M059J (cell line): Measurements from ENCODE around the gene SCRG1. TPM values are rescaled to one million over a fixed set of nuclear protein-coding genes. Genes with fewer than 3 reads are reported as not detected.

Experiments used
- DNase-seq: peaks from one replicate; pipeline ENCODE4 v3.0.0-alpha.2; 2012; ENCODE audit warnings: low read depth
- total RNA-seq: library from RNA; depleted of rRNA; stranded (reverse); fragments of >200 nt; shearing (Covaris generic); gene quantifications from 2 replicates; pipeline ENCODE4 v1.2.3, GENCODE V29; 2014

The SCRG1 gene
- total RNA-seq, 1 experiment from 2014 or later = not detected

DNA sequence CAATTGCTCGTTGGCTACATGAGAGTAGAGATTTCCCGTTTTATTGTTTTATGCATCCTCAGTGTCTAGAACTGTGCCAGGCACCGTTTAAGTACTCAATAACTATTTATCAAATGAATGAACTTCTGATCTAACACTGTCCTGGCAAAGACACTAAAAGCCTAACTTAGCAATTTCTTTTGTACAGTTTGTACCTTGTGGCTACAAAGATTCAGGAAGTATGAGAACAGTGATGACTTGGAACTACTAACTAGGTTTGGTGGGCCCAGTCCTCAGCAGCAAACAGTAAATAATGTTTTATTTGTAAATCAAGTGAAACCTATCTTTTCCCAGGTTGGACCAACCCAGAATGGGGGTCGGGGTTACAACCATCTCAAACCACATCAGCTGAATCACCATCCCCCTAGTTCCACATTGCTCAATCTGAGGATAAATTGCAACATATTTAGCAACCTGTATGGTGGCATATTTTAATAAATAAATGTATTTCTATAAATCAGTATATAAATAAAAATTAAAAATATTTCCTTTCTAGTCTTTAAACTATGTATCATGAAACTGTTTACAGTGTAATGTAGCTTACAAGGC is 12.3 kb upstream of the SCRG1 start:
- DNase-seq = no peak

DNA sequence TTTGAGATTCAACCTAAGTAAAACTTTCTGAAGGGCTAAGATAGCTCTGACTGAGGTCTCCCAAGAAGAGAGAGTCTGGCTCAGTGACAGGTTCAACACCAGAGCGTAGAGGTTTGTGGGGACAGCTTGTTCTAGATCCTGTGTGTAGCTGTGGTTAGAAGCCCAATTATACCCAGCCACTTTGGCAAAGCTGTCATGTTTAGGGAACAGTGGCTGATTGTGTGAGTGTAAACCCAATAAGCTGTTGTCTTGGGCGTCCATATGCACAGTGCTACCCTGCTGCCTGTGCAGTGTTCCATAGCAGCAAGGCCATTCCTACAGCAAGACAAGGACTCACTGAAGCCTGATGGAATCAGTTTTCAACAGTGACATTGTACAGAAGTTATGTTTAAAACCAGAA is 11.2 kb upstream of the SCRG1 start:
- no peak for DNase-seq

DNA sequence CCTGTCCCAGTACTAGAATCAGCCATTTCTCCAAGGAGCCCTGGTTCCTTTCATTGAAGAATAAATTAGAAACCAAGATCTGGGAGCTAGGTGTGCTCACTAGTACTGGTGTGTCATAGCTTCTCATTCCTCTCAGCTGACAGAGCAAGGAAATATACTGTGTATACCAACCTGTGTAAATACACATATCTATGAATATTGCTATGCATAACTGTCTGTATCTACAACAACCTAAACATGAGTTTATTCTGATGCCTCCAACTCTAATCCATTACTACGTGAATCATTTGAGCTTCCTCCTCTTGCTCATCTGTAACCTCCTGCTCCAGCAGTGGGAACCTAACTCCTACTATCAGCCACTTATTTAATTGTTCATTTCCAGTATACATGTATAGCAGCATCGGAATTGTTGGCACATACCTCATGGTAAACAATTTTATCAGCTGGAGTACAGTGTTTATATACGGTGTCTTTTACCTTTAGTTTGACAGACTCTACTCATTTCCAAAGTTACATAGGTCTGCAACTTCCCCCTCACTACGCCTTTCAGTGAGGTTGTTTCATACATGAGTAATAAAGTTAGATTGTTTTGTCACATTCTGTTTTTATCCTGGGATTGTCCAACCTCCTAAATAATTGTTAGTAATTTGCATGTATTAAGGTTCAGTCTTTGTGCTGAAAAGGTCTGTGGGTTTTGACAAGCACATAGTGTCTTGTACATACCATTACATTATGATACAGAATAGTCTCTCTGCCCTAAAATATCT is 7.1 kb upstream of the SCRG1 start:
- DNase-seq = no peak

DNA sequence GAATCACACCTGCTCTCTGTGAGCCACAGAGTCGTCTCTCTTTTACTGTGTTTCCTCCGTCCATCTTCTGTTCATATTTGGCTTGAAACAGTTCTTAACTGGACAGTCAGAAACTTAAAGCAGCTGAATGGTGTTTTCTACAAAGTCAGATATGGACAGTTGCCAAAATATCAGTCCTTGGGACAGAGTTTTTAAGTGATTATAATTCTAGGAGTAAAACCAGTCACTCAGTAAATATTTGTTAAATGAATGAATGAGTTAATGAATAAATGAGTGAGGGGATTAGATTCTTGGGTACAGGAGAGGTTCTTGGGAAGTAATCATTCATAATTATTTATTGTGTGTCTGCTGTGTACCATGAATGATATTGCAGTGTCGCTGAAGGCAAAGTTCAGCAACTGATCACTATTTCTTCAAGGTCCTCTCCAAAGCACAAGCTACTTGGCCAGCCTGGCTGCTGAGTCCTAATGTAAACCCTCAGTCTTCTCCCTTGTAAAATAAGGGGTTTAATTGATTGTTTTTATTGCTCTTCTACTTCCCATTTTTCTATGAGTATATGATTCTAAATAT is 5.5 kb upstream of the SCRG1 start:
- no peak for DNase-seq

DNA sequence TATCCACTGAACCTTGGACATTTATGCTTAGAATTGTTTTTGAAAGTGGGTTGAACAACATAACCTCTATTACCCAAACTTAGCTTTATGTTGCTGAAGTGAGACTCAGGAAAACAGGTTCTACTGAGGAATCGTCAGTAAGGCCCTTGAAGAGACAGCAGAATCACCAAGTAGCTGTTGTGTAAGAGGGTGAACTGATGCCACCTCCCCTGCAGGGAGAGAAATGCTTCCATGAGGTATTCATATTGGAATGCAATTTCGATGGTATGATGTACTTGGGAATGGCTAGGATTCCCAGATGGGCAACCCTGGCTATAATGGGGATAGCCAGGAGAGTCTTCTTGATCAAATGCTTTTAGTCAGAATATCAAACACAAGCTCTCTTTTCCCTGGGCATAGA is 4.1 kb upstream of the SCRG1 start:
- DNase-seq = no peak

DNA sequence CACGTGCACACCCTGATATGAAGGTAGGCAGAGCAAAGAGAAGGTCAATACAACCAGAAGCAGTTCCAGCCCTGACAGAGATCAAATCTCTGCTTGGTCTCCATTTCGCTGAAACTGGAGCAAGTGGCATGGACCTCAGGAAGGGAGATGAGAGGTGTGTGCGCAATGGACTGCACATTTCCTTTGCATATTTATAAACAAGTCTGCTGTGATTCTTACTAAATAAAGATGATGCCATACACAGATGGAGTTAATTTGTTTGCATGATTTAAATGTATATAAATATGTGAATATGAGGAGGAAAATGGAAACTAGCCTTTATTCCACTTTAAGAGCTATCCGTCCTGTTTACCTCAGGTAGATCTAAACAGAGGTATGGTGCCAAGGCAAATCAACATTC is 2.1 kb upstream of the SCRG1 start:
- no peak for DNase-seq

DNA sequence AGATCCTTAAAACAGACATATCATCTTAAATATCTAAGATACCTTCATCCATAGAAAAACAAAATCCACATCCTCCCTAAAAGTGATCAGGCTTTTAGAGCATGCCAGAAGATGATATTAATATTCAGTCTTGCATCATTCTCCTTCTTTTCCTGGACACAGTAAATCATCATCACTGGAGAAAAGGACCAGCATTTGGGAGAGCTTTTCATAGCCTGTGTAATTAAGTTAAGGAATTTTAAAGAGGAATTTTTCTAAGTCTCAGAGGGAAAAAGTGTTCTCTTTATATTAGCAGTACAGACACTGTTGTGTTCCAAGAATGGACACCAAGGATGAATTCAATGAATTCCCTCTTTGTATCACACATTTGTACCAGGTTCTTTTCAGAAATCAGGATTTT is 696 bp downstream of the SCRG1 start:
- DNase-seq = no peak

DNA sequence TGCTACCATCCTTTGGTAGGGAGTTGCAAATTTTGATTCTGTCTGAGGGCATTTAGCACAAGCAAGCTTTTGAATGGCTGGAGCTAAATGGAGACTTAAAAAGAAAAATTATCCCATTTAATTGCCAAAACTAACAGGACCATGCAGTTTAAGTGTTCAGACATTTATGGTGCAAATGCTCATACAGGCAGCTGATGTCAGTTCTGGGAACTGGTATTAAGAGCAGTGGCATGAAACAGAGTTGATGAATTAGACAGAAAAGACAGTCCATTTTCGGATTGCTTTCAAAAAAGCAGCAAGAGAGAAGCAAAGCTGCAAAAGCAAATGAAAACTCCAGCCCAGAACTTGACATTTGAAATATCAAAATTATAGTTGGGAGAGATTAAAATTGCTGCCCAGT is 1.3 kb downstream of the SCRG1 start:
- no peak for DNase-seq

DNA sequence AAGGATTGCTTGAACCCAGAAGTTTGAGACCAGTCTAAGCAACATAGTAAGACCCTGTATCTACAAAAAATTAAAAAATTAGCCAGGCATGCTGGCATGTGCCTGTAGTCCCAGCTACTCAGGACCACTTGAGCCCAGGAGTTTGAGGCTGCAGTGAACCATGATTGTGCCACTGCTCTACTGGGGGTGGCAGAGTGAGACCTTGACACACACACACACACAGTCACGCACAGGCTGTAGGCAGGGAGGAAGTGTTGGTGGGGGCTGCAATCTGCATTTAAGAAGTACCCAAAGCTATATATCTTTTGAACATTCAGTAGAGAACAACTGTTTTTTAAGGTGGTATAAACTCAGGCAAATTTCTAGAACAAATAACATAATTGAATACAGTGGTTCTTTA is 7.2 kb downstream of the SCRG1 start:
- no peak for DNase-seq

DNA sequence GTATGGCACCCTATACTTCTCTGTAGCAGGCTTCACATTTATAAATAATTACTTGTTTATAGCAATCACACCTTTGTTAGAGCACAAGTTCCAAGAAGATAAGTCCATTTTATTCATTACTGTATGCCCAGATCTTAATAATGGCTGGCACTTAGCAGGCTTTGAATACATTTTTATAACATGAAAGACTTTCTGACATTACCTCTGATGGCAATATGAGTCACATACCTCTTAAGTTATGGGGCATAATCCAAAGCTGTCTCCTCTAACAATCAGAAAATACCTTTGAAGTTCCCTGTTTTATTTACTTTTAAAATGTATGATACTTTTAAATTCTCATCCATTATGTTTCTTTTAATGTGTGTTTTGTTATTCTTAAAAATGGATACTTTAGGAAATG is 12.2 kb downstream of the SCRG1 start:
- no peak for DNase-seq

DNA sequence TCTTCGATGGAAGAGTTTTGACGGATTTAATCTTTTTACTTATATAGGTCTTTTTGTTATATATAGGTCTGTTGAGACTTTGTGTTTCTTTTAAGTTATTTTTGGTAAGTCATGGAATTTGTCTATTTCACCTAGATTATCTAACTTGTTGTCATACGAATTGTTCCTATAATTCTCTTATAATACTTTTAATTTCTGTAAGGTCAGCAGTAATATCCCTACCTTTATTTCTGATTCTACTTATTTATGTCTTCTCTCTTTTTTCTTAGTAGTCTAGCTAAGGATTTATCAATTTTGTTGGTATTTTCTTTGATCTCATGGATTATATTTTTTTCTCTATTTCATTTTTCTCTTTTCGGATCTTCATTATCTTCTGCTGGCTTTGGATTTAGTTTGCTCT is 16.6 kb downstream of the SCRG1 start:
- no peak for DNase-seq

DNA sequence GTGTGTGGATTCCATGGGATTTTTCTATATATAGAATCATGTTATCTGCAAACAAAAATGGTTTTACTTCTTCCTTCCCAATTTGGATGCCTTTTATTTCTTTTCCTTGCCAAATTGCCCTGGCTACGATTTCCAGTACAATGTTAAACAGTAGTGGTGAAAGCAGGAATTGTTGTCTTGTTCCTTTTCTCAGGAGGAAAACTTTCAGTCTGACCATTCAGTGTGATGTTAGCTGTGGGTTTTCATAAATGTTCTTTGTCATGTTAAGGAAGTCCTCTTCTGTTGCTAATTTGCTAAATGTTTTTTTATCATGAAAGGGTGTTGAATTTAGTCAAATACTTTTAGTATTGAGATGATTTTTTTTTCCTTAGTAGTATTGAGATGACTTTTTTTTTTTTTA is 17.3 kb downstream of the SCRG1 start:
- DNase-seq = no peak

DNA sequence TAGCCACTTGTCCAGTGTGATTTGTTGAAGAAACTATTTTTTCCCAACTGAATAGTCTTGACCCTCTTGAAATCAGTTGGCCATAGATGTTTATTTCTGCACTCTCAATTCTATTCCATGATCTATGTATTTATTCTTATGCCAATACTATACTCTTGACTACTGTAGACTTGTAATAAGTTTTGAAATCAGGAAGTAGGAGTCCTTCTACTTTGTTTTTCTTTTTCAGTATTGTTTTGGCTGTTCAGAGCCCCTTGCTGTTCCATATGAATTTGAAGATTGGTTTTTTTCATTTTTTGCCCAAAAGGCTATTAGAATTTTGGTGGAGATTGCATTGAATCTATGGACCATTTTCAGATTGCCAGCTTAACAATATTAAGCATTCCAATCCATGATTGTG is 17.9 kb downstream of the SCRG1 start:
- no peak for DNase-seq

DNA sequence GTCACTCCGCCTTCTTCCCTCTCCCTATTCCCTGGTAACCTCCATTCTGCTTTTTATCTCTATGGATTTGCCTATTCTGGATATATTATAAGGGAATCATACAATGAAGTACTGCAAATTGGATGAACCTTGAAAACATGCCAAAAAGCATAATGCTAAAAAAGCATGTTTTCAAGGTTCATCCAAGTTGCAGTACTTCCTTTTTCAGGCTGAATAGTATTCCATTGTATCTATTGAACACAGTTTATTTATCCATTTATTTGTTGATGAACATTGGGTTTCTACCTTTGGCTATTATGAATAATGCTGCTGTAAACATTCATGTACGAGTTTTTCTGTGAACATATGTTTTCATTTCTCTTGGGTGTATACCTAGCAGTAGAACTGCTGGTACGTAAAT is 19.0 kb downstream of the SCRG1 start:
- DNase-seq = no peak

DNA sequence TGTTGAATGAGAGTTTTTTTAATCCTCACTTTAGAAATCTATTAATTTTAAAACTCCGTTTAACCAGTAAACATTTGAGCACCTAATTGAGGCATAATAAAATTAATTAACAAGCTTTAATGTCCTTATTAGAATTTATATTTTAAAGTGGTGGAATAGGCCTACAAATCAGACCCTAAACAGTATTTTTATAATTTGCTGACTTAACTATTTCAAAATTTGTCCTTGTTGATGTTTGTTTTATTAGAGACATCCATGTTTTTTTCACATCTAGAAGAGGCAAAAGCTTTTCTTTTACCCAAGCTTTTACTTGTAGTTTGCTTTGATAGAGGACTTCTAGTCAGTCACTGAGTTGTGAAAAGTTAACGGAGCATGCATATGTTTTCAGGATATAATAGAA is 24.3 kb downstream of the SCRG1 start:
- DNase-seq = no peak

DNA sequence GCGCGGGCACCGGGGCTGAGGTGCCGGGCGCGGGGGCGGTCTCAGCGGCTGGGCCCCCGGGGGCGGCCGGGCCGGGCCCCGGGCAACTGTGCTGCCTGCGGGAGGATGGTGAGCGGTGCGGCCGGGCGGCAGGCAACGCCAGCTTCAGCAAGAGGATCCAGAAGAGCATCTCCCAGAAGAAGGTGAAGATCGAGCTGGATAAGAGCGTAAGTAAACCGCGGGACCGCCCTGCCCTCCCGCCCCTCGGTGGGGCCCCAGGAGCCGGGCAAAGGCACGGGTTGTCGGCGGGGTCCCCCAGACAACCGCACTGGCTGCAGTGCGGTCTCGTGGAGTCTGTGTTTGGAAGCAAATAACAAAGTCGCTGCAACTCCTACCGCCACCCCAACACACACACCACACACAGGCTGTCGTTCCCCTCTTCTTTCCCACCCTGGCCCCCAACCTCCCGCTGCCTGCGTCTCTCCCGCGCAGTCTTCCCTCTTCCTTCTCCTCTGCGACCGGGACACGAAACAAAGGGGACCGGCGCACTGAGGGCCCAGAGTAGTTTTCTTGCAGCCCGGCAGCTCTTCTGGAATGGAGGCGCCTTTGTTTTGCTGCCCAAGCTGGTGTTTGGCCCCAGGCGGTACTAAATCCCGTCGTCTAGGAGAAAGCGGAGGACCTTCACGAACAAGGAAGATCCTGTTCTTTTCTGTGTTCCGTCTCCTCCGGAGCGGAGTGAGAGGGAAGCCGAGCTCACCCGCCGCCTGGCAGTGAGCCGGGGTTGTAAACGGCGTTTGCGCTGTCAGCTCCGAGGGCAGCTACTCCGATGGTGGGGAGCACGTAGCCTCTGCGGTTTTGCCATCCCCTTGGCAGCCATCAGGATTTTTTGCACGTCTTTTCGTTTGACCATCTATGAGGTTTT is 27.4 kb downstream of the SCRG1 start:
- peak; percentile 72 for DNase-seq

DNA sequence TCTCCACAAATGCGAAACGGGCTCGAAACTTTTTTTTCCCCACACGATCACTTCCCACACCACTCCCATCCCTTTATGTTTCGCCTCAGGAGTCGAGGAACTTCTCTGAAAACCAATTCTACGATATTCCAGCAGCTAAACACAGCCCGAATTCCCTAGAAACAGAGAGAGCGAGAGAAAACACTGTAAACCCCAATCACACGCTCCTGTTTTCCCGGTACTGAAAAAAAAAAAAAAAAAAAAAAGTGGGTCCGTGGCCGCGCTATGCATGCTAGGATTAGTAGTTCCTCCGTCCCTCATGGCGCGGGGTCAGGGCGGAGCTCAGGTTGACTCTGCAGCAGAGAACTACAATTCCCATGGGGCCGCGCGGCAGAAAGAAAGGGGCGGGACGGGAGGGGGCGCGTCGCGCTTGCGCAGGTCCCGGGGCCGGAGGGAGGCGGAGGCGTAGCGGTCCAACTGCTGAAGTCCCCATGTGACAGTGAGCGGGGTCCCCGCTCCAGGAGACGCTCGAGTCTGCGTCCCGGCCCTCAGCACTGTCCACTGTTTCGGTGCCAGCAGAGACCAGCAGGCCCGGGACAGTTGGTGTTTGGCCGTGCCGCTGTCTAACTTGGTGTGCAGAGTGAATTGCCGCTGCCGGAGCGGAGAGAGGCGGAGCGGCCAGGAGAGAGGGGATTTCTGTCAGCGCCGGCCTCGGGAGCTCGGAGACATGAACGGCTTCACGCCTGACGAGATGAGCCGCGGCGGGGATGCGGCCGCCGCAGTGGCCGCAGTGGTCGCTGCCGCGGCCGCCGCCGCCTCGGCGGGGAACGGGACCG is 28.2 kb downstream of the SCRG1 start, which contains the start of gene SAP30:
SAP30 (plus strand) TSS at position 478 of the 815 bp plus-strand sequence; CDS start at position 707, 229 bp downstream.
- peak; percentile 95 for DNase-seq

DNA sequence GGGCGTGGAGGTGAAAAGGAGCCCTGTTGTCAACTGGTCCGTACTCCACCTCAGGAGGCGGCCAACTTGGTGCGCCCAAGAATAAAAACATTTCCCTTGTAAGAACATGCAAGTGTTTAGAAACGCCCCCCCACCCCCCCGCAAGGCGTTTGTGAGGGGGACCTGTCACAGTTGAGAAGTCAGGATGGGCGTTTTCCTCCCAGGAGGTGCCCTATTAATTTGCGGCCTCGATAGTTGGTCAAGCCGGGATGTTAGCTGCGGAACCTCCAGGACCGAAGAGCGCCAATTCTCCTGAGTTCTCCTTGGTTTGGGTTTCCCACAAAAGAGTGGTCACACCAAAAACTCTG is 28.8 kb downstream of the SCRG1 start:
- DNase-seq = no peak

DNA sequence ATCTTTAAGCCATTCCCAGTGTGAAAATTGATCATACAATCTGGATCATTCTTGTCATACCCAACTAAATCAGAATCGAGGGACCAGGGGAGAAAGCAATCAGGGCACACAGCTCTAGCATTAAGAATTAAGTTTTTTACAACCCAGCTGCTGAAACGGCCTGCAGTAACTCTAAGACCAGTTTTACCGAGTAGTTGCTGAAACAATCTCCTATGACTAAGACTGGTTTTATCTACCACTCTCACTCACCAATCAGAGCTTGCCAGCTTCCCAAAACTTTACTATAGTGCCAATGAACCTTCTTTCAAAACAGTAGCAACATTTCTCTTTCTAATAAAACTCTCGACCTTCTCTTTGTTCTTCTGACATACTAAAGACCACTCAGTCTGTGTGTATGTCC is 31.0 kb downstream of the SCRG1 start:
- peak; percentile 60 for DNase-seq

DNA sequence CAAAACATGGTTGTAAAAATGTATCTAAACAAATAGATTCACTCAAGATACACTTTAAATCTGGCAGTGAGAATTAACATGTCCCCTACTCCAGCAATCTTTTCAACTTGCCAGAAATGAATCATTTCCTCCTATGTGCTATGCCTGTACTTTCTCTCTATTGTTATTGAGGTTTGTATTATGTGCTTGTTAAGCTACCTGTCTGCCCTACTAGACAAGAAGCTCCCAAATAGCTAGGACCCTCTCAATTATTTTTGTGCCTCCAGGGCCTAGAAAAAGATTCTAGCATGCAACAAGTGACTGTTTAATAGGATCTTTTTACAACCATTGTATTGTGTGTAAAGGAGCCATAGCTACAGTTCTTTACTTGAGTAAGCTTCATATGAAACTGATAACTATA is 31.6 kb downstream of the SCRG1 start:
- DNase-seq = peak; percentile 21

DNA sequence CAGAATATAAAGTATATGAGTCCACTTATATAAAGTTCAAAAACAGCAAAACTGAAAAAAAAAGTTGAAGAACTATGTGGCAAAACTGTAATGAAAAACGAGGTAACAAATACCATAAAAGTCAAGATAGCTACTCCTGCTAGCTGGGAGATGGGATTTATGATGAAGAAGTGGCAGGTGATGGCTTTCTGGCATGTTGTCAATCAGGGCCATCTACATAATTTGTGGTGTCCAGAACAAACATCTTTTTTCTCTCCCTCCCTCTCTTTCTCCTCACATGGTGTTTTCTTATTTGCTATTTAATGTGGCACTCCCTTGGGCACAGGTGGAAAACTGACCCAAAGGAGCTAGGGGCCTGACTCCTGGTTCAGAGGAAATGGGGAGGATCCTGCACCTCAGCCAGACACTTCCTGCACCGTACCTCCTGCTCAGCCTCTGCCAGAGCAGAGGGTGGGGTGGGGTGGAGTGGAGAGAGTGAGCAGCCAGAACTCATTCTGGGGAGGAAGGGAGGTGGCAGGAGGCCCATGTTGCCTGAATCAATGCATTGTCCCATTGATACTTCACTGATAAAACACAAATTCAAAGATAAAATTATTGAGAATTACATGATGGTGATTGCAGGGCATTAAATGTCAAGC is 33.4 kb downstream of the SCRG1 start:
- no peak for DNase-seq
